ENCODE data around the gene METTL6.

METTL6 gene

DNA sequence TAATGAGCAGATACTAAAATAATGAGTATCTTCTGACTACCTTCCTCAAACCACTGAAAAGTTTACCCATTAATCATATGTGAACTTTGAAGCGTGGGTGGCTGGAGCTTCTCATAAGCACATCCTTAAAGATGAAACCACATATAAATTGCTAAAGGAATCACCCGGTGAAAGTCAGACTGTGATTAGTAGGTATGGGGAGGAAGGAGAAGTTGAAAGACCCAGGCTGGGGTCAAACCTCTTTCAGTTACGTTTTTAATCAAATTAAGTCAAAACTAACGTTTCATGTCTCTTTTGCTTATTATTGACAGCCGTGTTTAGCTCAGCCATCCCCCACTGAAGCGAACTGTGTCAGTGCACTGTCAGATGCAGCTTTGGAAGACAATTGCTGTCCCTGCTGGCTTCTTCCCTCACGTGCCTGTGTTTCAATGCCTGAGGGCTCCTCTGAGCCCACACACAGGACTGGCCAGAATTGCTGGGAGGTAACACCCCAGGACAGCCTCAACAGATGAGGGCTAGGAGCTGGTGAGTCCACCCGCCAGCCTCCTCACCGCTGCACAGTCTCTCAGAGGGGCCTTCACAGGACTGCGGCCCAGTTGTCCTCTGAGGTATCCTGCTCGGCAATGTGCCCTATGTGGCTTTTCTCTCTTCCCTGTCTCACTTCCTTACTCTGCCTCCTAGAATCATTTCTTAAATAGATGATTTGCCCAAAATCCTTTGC, 65.7 kb downstream of the METTL6 start:
- no peak for DNase-seq

- DNase-seq, result no peak
These were observed 66.4 kb downstream of the METTL6 start for GRCh38 chr3:15360788-15361493.

All from NCI-H1092 (cell line).